Left ventricle myocardium inferior (tissue), 1 donor: ENCODE results near the gene DDX1. TPM values are rescaled to one million over a fixed set of nuclear protein-coding genes. Genes with fewer than 3 reads are reported as not detected.

Experiments used
- DNase-seq: peaks from one replicate; pipeline ENCODE4 v3.0.0-alpha.2; 2020
- H3K27ac ChIP-seq: fragments of 200-600 bp; replicated peaks from 2 replicates; pipeline ENCODE4 v1.8.0; 2021
- H3K27me3 ChIP-seq: fragments of 200-600 bp; 2 replicates; pipeline ENCODE4 v1.8.0; 2021; ENCODE audit warnings: low read depth
- H3K36me3 ChIP-seq: fragments of 200-600 bp; 2 replicates; pipeline ENCODE4 v1.8.0; 2021
- H3K4me1 ChIP-seq: fragments of 200-600 bp; 2 replicates; pipeline ENCODE4 v1.8.0; 2021
- H3K4me3 ChIP-seq: fragments of 200-600 bp; 2 replicates; pipeline ENCODE4 v1.8.0; 2021; ENCODE audit warnings: mild to moderate bottlenecking, moderate library complexity
- H3K9me3 ChIP-seq: fragments of 200-600 bp; replicated peaks from 2 replicates; pipeline ENCODE4 v1.8.0; 2021
- intact Hi-C: fragments of 100-400 bp; cut with micrococcal nuclease; formaldehyde crosslinking; loops from one replicate; pipeline ENCODE4 v1.11.0; 2022
- total RNA-seq: library from RNA; stranded (reverse); fragmentation: NEBNext Ultra II Directional; extraction: Animal tissue kit (Norgen Biotek cat#: 25700); gene quantifications from one replicate; pipeline ENCODE4 v1.2.1, GENCODE V29; 2021
- TF ChIP-seq, protein P1 (sequence below): fragments of 200-600 bp; IDR thresholded peaks from 2 replicates; pipeline ENCODE4 v1.8.0; 2021; ENCODE audit warnings: antibody characterized with exemption, mild to moderate bottlenecking, borderline replicate concordance
- donor health status: DM: no; HTN: yes; CAD: no; lungs with severe emphysema.

DDX1 gene
- total RNA-seq, 1 donor from 2014 or later, result 156 TPM

DNA sequence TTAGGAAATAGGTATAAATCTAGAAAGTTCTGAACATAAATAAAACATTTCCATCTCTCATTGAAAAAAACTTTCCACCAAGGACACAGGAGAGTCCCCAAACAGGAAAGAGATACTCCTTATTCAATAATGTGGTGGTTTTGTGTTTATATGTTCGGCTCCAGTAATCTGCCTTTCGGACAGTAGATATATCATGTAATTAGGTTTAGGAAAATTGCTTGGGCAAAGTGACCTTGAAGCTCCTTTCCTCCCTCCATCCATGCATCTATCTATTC lies 69.6 kb downstream of the DDX1 start:
- H3K27me3 ChIP-seq, result no peaks in the 10 kb centered on the region
- H3K4me3 ChIP-seq, result no peak overlapping the region
- H3K27ac ChIP-seq, result no peak overlapping the region
- DNase-seq, result no peak
- intact Hi-C loops, result no loop called here
- H3K4me1 ChIP-seq, result no peaks in the 10 kb centered on the region
- H3K36me3 ChIP-seq, result no peaks in the 10 kb centered on the region
- TF ChIP-seq, protein P1, sequence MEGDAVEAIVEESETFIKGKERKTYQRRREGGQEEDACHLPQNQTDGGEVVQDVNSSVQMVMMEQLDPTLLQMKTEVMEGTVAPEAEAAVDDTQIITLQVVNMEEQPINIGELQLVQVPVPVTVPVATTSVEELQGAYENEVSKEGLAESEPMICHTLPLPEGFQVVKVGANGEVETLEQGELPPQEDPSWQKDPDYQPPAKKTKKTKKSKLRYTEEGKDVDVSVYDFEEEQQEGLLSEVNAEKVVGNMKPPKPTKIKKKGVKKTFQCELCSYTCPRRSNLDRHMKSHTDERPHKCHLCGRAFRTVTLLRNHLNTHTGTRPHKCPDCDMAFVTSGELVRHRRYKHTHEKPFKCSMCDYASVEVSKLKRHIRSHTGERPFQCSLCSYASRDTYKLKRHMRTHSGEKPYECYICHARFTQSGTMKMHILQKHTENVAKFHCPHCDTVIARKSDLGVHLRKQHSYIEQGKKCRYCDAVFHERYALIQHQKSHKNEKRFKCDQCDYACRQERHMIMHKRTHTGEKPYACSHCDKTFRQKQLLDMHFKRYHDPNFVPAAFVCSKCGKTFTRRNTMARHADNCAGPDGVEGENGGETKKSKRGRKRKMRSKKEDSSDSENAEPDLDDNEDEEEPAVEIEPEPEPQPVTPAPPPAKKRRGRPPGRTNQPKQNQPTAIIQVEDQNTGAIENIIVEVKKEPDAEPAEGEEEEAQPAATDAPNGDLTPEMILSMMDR, result no peak
- H3K9me3 ChIP-seq, result no peaks in the 10 kb centered on the region

DNA sequence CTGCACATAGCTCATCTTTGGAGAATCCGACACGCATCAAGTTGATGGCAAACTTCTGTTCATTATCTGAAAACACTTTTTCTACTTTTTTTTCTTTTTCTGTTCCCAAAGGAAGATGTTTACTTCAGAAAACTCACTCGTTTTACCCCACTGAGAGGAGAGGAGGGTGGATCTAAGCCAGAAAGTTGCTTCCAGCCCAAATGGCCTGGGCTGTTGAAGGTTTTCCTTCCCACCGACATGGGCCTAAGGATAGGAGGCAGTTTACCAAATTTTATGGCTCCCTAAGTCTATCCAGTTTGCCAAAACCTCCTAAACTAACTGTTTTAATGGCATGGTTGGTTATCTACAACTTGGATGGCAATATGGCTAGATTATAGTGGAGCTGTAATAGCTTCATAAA lies 70.4 kb downstream of the DDX1 start:
- H3K4me1 ChIP-seq, result no peaks in the 10 kb centered on the region
- TF ChIP-seq, protein P1, result no peak
- H3K4me3 ChIP-seq, result no peak overlapping the region
- intact Hi-C loops, result no loop called here
- H3K27me3 ChIP-seq, result no peaks in the 10 kb centered on the region
- H3K36me3 ChIP-seq, result no peaks in the 10 kb centered on the region
- H3K27ac ChIP-seq, result no peak overlapping the region
- DNase-seq, result no peak
- H3K9me3 ChIP-seq, result no peaks in the 10 kb centered on the region

DNA sequence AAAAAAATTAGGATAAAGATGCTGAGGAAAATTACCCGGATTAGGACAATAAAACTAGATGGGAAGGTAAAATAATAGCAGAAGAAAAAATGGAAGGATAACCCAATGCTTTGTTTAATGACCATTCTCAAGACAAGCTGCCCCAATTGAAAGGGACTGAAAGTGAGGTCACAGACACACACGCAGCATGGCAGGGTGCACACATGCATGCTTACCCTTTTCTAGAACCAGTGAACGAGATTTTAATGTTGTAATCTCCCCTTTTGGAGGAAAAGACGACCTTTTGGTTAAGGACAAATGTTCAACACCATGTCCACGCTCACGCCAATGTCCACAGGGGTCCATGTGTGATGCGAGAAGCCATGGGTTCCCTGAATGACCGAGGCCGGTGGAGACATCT lies 70.9 kb downstream of the DDX1 start:
- TF ChIP-seq, protein P1, result no peak
- no peaks in the 10 kb centered on the region for H3K36me3 ChIP-seq
- H3K4me3 ChIP-seq, result no peak overlapping the region
- intact Hi-C loops, result no loop called here
- H3K9me3 ChIP-seq, result no peaks in the 10 kb centered on the region
- DNase-seq, result no peak
- H3K27me3 ChIP-seq, result no peaks in the 10 kb centered on the region
- no peaks in the 10 kb centered on the region for H3K4me1 ChIP-seq
- H3K27ac ChIP-seq, result no peak overlapping the region

DNA sequence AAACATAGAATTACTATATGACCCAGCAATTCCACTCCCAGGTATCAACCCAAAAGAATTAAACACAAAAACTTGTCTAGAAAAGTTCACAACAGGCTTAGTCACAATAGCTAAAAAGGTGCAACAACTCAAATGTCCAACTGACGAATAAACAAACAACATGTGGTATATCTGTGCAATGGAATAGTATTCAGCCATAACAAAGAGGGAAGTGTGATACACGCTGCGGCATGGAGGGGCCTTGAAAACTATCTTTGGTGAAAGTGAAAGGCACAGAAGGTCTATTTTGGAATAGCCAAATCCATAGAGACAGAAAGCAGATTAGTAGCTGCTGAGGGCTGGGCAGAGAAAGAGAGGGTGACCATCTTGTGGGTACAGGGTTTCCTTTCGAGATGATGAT lies 72.1 kb downstream of the DDX1 start:
- Histone ChIP-seq H3K36me3 (no peaks in the 10 kb centered on the region), H3K27ac (no peak overlapping the region), H3K4me3 (no peak overlapping the region), H3K27me3 (no peaks in the 10 kb centered on the region), H3K9me3 (no peaks in the 10 kb centered on the region), H3K4me1 (peaks cover 11% of the 10 kb centered on the region)
- TF ChIP-seq, protein P1, result no peak
- intact Hi-C loops, result no loop called here
- DNase-seq, result no peak

DNA sequence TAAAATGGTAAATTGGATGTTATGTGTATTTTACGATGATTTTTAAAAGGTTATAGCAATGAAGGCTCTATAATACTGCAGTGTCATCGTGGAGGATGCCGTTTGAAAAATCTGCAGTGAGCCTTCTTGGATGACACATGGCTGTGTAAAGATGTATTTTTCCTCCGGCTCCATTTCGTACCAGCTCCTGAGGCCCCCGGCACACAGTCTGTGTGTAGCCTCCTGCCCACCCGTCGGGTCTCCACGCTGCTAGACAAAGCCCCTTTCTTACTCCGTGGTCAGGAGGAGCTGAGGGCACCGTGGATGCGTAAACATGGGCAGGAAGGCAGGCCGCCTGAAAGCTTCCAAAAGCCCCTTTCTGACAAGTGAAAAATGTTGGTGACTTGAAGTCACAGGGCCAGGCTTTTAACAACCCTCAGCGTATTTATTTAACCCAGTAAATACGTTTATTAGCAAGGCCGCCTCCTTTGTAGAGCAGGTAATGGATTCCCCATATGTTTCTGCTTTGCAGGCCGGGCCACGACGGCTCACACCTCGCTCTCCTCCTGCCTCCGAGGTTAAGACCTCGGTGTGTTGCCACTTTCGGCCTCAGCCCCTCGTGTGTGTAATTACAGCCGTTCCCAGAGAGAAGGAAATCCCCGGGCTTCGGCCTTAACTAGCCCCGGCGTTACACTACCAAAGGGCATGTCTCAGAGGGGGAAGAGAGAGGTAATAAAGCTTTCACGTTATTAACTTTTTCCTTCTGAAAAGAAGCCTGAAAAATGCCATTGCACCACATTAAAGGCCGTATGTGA lies 72.8 kb downstream of the DDX1 start:
- Histone ChIP-seq H3K9me3 (no peaks in the 10 kb centered on the region), H3K27me3 (no peaks in the 10 kb centered on the region), H3K36me3 (no peaks in the 10 kb centered on the region), H3K27ac (no peak overlapping the region), H3K4me1 (peaks cover 11% of the 10 kb centered on the region), H3K4me3 (no peak overlapping the region)
- intact Hi-C loops, result no loop called here
- no peak for DNase-seq
- TF ChIP-seq, protein P1, result no peak
